Measurements from ENCODE around the gene ANKRD37. TPM values are rescaled to one million over a fixed set of nuclear protein-coding genes. Genes with fewer than 3 reads are reported as not detected.

Gene ANKRD37
- total and polyA plus RNA-seq, 2 donors (not counting 3 experiments of a cell fraction or from before 2014, with no cell fraction given): 4.0 to 5.8 TPM

DNA sequence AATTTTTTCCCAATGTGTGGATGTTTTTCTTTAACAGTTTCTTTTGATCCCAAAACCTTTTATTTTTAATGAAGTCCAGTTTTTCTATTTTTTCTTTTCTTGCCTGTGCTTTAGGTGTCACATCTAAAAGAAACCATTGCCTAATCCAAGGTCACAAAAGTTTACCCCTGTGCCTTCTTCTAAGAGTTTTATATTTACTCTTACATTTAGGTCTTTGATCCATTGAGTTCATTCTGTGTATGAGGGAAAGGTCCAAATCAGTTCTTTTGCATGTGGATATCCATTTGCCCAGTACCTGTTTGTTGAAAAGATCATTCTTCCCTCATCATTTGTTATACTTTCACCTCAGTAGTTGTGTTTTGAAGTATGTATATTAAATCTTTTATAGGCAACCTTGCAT, 13.9 kb upstream of the ANKRD37 start:
- Histone ChIP-seq H3K4me2 (ENCODE audit: insufficient read depth, low read length) (no peak overlapping the region), H4K20me1 (replicated peaks; ENCODE audit: control insufficient read depth, extremely low read depth, insufficient read depth, low read length) (no peaks in the 10 kb centered on the region), H3K9me1 (replicated peaks; ENCODE audit: control insufficient read depth, extremely low read depth, insufficient read depth, low read length) (no peaks in the 10 kb centered on the region), H3K36me3 (ENCODE audit: control insufficient read depth in 2 of 2, extremely low read depth in 1 of 2, insufficient read depth in 2 of 2, low read length in 2 of 2) (peaks cover 0 to 3% of the 10 kb centered on the region in 2 experiments), H3K27me3 (ENCODE audit: control insufficient read depth in 2 of 2, insufficient read depth in 2 of 2, low read length in 2 of 2) (no peaks in the 10 kb centered on the region), H2AFZ (ENCODE audit: low read depth, low read length) (no peak overlapping the region), H3K9me3 (replicated peaks; ENCODE audit: control insufficient read depth, insufficient read depth, low read length) (no peaks in the 10 kb centered on the region), H3K9ac (replicated peaks; ENCODE audit: extremely low read depth, insufficient read depth, low read length) (no peak overlapping the region), H3K27ac (ENCODE audit: insufficient read depth, low read depth, low read length) (no peak overlapping the region), H3K4me1 (ENCODE audit: control insufficient read depth, extremely low read depth, insufficient read depth, low read length) (peaks cover 23% of the 10 kb centered on the region), H3K79me2 (ENCODE audit: control insufficient read depth, insufficient read depth, low read length) (no peaks in the 10 kb centered on the region), H3K4me3 (replicated peaks in 1 of 3; ENCODE audit: insufficient read depth in 1 of 3, low read depth in 1 of 3, low read length in 3 of 3) (no peak overlapping the region)
- TF ChIP-seq MYC (IDR thresholded peaks at IDR 0.05; ENCODE audit: low read depth, low read length): no peak
- TF ChIP-seq GATA2 (IDR thresholded peaks at IDR 0.05; ENCODE audit: insufficient read depth, insufficient read length, low read depth, low read length): no peak
- TF ChIP-seq JUN (IDR thresholded peaks at IDR 0.05; ENCODE audit: borderline replicate concordance, insufficient read depth, insufficient read length, low read depth): no peak
- no peak for DNase-seq (ENCODE audit: low read depth, low spot score)
- ChIA-PET CTCF (no interaction called here), POLR2A (no interaction called here)
- FAIRE-seq: no peak
- intact Hi-C loops (cut with micrococcal nuclease) (no loop called here), dilution Hi-C loops (cut with MboI; ENCODE audit: extremely low pct_ligation_motif_present, low sequenced_read_pairs) (loop anchor here (25.0 kb wide), 1 partner anchor 95 kb away; no protein-coding TSS in a partner anchor)
- BruUV-seq (replicated peaks): no TSS peak

- POLR2A ChIA-PET: no interaction called here
- dilution Hi-C loops (cut with MboI; ENCODE audit: extremely low pct_ligation_motif_present, low sequenced_read_pairs) (loop anchor here (25.0 kb wide), 1 partner anchor 96 kb away; no protein-coding TSS in a partner anchor), intact Hi-C loops (cut with micrococcal nuclease) (no loop called here)
- Histone ChIP-seq H3K36me3 (ENCODE audit: control insufficient read depth in 2 of 2, extremely low read depth in 1 of 2, insufficient read depth in 2 of 2, low read length in 2 of 2) (no peaks in the 10 kb centered on the region), H3K27ac (ENCODE audit: insufficient read depth, low read depth, low read length) (no peak overlapping the region), H4K20me1 (replicated peaks; ENCODE audit: control insufficient read depth, extremely low read depth, insufficient read depth, low read length) (no peaks in the 10 kb centered on the region), H3K4me3 (replicated peaks in 1 of 3; ENCODE audit: insufficient read depth in 1 of 3, low read depth in 1 of 3, low read length in 3 of 3) (no peak overlapping the region), H3K9me3 (replicated peaks; ENCODE audit: control insufficient read depth, insufficient read depth, low read length) (no peaks in the 10 kb centered on the region), H3K27me3 (ENCODE audit: control insufficient read depth in 2 of 2, insufficient read depth in 2 of 2, low read length in 2 of 2) (no peaks in the 10 kb centered on the region), H3K4me1 (ENCODE audit: control insufficient read depth, extremely low read depth, insufficient read depth, low read length) (peaks cover 23% of the 10 kb centered on the region), H3K79me2 (ENCODE audit: control insufficient read depth, insufficient read depth, low read length) (no peaks in the 10 kb centered on the region), H2AFZ (ENCODE audit: low read depth, low read length) (no peak overlapping the region), H3K9ac (replicated peaks; ENCODE audit: extremely low read depth, insufficient read depth, low read length) (no peak overlapping the region), H3K4me2 (ENCODE audit: insufficient read depth, low read length) (no peak overlapping the region), H3K9me1 (replicated peaks; ENCODE audit: control insufficient read depth, extremely low read depth, insufficient read depth, low read length) (no peaks in the 10 kb centered on the region)
- TF ChIP-seq CTCF (IDR thresholded peaks at IDR 0.05; ENCODE audit: extremely low read depth in 1 of 2, insufficient read depth in 1 of 2, low read depth in 1 of 2, low read length in 2 of 2) (no peak), MAX (IDR thresholded peaks at IDR 0.05; ENCODE audit: insufficient read depth, insufficient read length) (no peak), POLR2A (IDR thresholded peaks at IDR 0.05; ENCODE audit: low read depth, low read length) (no peak), GATA2 (IDR thresholded peaks at IDR 0.05; ENCODE audit: insufficient read depth, insufficient read length, low read depth, low read length) (no peak), EZH2 (IDR thresholded peaks at IDR 0.05; ENCODE audit: borderline replicate concordance, low read depth, low read length, severe bottlenecking) (no peak), JUN (IDR thresholded peaks at IDR 0.05; ENCODE audit: borderline replicate concordance, insufficient read depth, insufficient read length, low read depth) (no peak), MYC (IDR thresholded peaks at IDR 0.05; ENCODE audit: low read depth, low read length) (no peak), FOS (IDR thresholded peaks at IDR 0.05; ENCODE audit: borderline replicate concordance, insufficient read depth, low read length) (no peak), POLR2AphosphoS5 (IDR thresholded peaks at IDR 0.05; ENCODE audit: insufficient read depth, low read depth, low read length) (no peak)
- no peak for FAIRE-seq
- no TSS peak for BruUV-seq (replicated peaks)
- DNase-seq (ENCODE audit: low read depth, low spot score): no peak
- CTCF ChIA-PET: interaction anchor here (1.6 to 2.4 kb wide), 3 partner anchors 20 to 214 kb away, joined by 4 to 5 read pairs (median 5); partner anchors contain the start of gene SNX25
Observed at GRCh38 chr4:185383451-185383850, 13.2 kb upstream of the ANKRD37 start.
